ENCODE results near the gene MAP4K4. TPM values are rescaled to one million over a fixed set of nuclear protein-coding genes. Genes with fewer than 3 reads are reported as not detected.

MAP4K4 gene
- total and polyA plus RNA-seq, 2 experiments from 2014 or later = 61.6 to 131 TPM

- Histone ChIP-seq H3K4me3 (no peak overlapping the region), H3K27me3 (no peaks in the 10 kb centered on the region), H3K27ac (peak overlapping the region; percentile 48), H3K9me3 (ENCODE audit: low read depth) (no peaks in the 10 kb centered on the region), H3K4me1 (ENCODE audit: low read depth) (peaks cover 15% of the 10 kb centered on the region), H3K36me3 (no peaks in the 10 kb centered on the region)
- peak; percentile 66 to 72 for DNase-seq (ENCODE audit: low read depth in 1 of 2, low spot score in 1 of 2)
- no peak for TF ChIP-seq CTCF (IDR thresholded peaks at IDR 0.05; ENCODE audit: low read depth, low read length)
Observed at GRCh38 chr2:101820519-101820918, 123.0 kb downstream of the MAP4K4 start.

- Histone ChIP-seq H3K27me3 (no peaks in the 10 kb centered on the region), H3K9me3 (ENCODE audit: low read depth) (no peaks in the 10 kb centered on the region), H3K36me3 (no peaks in the 10 kb centered on the region), H3K4me1 (ENCODE audit: low read depth) (peaks cover 15% of the 10 kb centered on the region), H3K27ac (peak overlapping the region; percentile 48), H3K4me3 (no peak overlapping the region)
- no peak for TF ChIP-seq CTCF (IDR thresholded peaks at IDR 0.05; ENCODE audit: low read depth, low read length)
- no peak for DNase-seq (ENCODE audit: low read depth in 1 of 2, low spot score in 1 of 2)
Observed at GRCh38 chr2:101821059-101821805, 123.7 kb downstream of the MAP4K4 start.

GRCh38 chr2:101821828-101822458 is 124.4 kb downstream of the MAP4K4 start:
- H3K36me3 ChIP-seq = peaks cover 4% of the 10 kb centered on the region
- no peaks in the 10 kb centered on the region for H3K9me3 ChIP-seq (ENCODE audit: low read depth)
- H3K4me3 ChIP-seq = no peak overlapping the region
- H3K27me3 ChIP-seq = no peaks in the 10 kb centered on the region
- H3K4me1 ChIP-seq (ENCODE audit: low read depth) = peaks cover 17% of the 10 kb centered on the region
- no peak overlapping the region for H3K27ac ChIP-seq
- TF ChIP-seq CTCF (IDR thresholded peaks at IDR 0.05; ENCODE audit: low read depth, low read length) = no peak
- DNase-seq (ENCODE audit: low read depth in 1 of 2, low spot score in 1 of 2) = no peak

GRCh38 chr2:101823347-101823791 is 125.9 kb downstream of the MAP4K4 start:
- Histone ChIP-seq H3K4me3 (no peak overlapping the region), H3K27me3 (no peaks in the 10 kb centered on the region), H3K4me1 (ENCODE audit: low read depth) (peaks cover 30% of the 10 kb centered on the region), H3K36me3 (peaks cover 4% of the 10 kb centered on the region), H3K27ac (peak overlapping the region; percentile 22), H3K9me3 (ENCODE audit: low read depth) (no peaks in the 10 kb centered on the region)
- peak; percentile 73 for TF ChIP-seq CTCF (IDR thresholded peaks at IDR 0.05; ENCODE audit: low read depth, low read length)
- DNase-seq (ENCODE audit: low read depth in 1 of 2, low spot score in 1 of 2) = peak; percentile 73 to 78

- DNase-seq (ENCODE audit: low read depth in 1 of 2, low spot score in 1 of 2) = no peak
- no peak for TF ChIP-seq CTCF (IDR thresholded peaks at IDR 0.05; ENCODE audit: low read depth, low read length)
- H3K27ac ChIP-seq = no peak overlapping the region
Observed at GRCh38 chr2:101823859-101824258, 126.4 kb downstream of the MAP4K4 start.

More at GRCh38 chr2:101823859-101824258, 126.4 kb downstream of the MAP4K4 start:
- Histone ChIP-seq H3K4me3 (no peak overlapping the region), H3K27me3 (no peaks in the 10 kb centered on the region), H3K4me1 (ENCODE audit: low read depth) (peaks cover 31% of the 10 kb centered on the region), H3K36me3 (peaks cover 4% of the 10 kb centered on the region), H3K9me3 (ENCODE audit: low read depth) (no peaks in the 10 kb centered on the region)
